HEK293 (cell line): ENCODE data around the gene ZDHHC14.

Experiments
- CTCF ChIP-seq: fragments of 450-650 bp; formaldehyde crosslinking; IDR thresholded peaks from 2 replicates; pipeline ENCODE4 v1.5.1; 2016; ENCODE audit warnings: missing biosample characterization, missing genetic modification characterization
- FEZF1 ChIP-seq: fragments of 450-650 bp; formaldehyde crosslinking; IDR thresholded peaks from 2 replicates; pipeline ENCODE4 v1.5.1; 2016; ENCODE audit warnings: missing biosample characterization, missing genetic modification characterization
- KLF8 ChIP-seq: fragments of 450-650 bp; formaldehyde crosslinking; IDR thresholded peaks from 2 replicates; pipeline ENCODE4 v1.5.1; 2016; ENCODE audit warnings: missing biosample characterization, missing genetic modification characterization
- TCF7L2 ChIP-seq: IDR thresholded peaks from 2 replicates; pipeline ENCODE4 v1.6.1; 2011; ENCODE audit warnings: low read depth, mild to moderate bottlenecking, inconsistent platforms, low read length, moderate library complexity, borderline replicate concordance
- TRIM28 ChIP-seq: IDR thresholded peaks from 2 replicates; pipeline ENCODE4 v1.6.1; 2011; ENCODE audit warnings: low read length, control low read depth, borderline replicate concordance
- ZNF121 ChIP-seq: fragments of 450-650 bp; formaldehyde crosslinking; IDR thresholded peaks from 2 replicates; pipeline ENCODE4 v1.5.1; 2016; ENCODE audit warnings: missing biosample characterization, missing genetic modification characterization
- ZNF138 ChIP-seq: fragments of 450-650 bp; formaldehyde crosslinking; IDR thresholded peaks from 2 replicates; pipeline ENCODE4 v1.5.1; 2016; ENCODE audit warnings: missing biosample characterization, missing genetic modification characterization, borderline replicate concordance
- ZNF501 ChIP-seq: fragments of 450-650 bp; formaldehyde crosslinking; IDR thresholded peaks from 2 replicates; pipeline ENCODE4 v1.5.1; 2016; ENCODE audit warnings: missing biosample characterization, missing genetic modification characterization
- ZNF558 ChIP-seq: fragments of 450-650 bp; formaldehyde crosslinking; IDR thresholded peaks from 2 replicates; pipeline ENCODE4 v1.5.1; 2016; ENCODE audit warnings: missing biosample characterization, missing genetic modification characterization

- TF ChIP-seq ZNF558, result no peak
- TF ChIP-seq CTCF (tag by site-specific recombination), result no peak
- TF ChIP-seq TCF7L2, result no peak
- no peak for TF ChIP-seq FEZF1 (tag by site-specific recombination)
- no peak for TF ChIP-seq ZNF501 (tag by site-specific recombination)
- no peak for TF ChIP-seq KLF8 (tag by site-specific recombination)
- no peak for TF ChIP-seq TRIM28
- TF ChIP-seq ZNF138 (tag by site-specific recombination), result no peak
- TF ChIP-seq ZNF121 (tag by site-specific recombination), result no peak
Measured at GRCh38 chr6:157688275-157688959, 307.4 kb downstream of the ZDHHC14 start.
